HG03354 (cell line): Measurements from ENCODE around the gene POLD2.
"Not testable (repeated sequence)": the region's sequence is repeated elsewhere in the genome, so short reads cannot be mapped to it uniquely, and the experiment has no call there.

Experiments
- ATAC-seq: cut with Tn5 transposase; IDR thresholded peaks from one replicate; pipeline ENCODE4 v1.9.1; 2021; ENCODE audit warnings: mild to moderate bottlenecking; ENCODE audit not compliant: unreplicated experiment, poor library complexity, severe bottlenecking

Gene POLD2

DNA sequence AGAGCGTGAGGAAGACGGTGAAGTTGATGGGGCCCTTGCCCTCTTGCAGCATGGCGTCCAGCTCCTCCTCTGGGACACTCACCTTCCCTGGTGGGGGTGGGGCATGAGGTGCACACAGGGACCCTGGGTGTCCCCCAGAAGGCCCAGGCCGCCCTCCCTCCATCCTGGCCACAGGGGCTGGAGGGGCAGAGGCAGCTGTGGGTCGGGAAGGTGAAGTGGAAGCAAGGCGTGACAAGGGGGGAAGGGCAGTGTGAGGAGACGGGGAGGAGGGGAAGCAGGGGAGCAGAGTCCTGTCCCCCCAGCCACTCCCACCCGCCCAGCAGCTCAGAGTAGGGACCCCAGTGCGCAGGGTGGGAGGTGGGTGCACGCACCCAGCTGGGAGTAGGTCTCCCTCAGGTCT is 17.0 kb upstream of the POLD2 start:
- ATAC-seq, result no peak

DNA sequence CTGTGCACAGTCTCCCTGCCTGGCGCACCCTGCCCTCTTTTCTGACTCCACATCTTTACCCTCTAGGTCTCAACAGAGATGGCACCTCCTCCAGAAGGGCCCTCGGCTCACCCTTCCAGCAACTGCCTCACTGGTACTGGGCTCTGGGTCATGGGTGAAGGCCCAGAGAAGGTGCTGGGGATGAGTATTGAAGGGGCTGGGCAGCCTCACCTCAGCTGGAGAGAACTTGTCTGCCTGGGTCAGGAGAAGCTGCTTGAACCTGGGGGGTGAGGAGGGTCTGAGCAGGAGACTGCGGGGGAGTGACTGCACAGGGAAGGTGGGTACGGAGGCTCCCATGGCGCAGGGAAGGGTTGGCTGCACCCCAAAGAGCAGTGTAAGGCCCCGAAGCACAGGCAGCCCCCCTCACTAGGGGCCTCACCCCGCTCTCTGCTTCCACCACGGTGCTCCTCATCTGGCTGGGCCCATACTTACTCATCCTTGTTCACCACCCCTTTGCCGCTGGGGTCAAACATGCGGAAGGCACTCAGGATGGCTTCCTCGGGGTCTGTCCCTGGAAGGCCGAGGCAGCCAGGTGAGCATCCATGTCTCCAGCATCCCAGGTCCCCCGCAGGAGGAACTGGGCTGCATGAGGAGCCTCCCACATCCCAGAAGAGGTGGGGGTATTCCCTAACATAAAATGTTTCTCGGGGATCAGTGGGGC is 16.1 kb upstream of the POLD2 start:
- ATAC-seq, result no peak

DNA sequence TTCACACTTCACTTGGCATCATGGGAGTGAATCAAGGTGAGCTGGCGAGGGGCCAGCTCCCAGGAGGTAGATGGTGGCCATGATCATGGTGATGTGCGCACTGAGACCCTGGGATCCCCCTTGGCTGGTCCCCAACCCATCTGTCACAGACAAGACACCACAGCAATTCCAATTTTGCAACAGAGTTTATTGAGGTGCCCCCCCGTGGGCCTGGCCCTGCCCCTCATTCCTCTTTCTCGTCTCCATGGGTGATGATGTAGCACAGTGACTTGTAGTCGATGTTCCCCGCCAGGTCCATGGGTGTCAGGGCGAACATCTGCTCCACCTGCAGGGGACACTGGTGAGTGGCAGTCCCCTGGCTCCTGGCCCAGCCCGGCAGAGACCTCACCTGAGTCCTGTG is 15.3 kb upstream of the POLD2 start:
- ATAC-seq, result no peak

DNA sequence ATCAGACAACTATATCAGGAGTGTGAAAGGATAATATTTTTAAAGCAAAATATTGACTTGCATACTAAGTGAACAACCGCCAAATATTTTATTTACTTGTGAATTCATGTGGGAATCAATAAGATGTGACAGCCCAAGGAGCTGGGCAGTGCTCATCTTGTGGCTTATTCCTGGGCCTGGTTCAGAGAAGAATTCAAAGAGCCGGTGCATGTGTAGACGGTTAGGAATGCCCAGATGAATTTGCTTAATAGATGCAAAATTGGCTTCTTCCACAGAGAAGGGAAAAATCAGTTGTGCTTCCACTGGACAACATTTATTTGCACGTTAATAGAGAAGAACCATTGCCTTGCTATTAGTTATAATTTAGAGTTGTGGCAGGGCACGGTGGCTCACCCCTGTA is 13.4 kb upstream of the POLD2 start:
- ATAC-seq, result no peak

DNA sequence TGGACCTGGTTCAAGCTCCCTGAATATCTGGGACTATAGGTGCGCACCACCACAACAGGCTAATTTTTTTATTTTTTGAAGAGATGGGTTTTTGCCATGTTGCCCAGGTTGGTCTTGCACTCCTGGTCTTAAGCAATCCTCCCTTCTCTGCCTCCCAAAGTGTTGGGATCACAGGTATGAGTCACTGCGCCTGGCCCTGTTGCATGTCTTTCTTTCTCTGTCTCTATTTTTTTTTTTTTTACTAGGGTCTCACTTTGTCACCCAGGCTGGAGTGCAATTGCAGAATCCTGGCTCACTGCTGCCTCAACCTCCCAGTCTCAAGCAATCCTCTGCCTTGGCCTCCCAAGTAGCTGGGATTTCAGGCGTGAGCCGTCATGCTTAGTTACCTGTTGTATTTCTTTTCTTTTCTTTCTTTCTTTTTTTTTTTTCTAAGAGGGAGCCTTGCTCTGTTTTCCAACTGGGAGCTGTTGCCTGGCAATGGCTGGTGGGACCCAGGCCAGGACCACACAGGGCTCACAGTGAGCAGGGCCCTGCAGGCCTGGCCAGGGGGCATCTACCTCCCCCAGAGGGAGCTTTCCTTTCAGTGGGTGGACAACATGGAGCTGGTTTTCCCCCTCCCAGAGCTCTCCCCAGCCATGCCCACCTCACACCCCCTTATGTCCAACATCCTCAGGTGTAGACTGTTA is 11.7 kb upstream of the POLD2 start:
- ATAC-seq, result no peak

DNA sequence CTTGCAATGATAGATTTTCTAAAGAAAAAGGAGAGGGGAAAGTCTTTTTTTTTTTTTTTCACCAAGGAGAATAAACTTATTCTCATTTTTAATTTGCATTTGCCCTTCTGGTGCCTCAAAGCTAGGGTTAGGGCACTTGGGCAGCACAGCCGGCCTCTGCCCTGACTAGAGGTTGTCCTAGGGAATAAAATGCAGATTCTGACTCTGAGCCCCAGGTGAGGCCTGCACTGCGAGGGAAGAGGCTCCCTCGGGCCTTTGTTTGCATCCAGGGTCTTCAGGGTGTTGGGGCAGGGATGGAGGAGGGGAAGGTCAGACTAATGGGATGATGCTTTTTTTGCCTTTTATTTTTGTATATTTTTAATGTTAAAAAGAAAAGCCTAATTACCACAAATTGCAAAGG is 9.9 kb upstream of the POLD2 start:
- no peak for ATAC-seq

DNA sequence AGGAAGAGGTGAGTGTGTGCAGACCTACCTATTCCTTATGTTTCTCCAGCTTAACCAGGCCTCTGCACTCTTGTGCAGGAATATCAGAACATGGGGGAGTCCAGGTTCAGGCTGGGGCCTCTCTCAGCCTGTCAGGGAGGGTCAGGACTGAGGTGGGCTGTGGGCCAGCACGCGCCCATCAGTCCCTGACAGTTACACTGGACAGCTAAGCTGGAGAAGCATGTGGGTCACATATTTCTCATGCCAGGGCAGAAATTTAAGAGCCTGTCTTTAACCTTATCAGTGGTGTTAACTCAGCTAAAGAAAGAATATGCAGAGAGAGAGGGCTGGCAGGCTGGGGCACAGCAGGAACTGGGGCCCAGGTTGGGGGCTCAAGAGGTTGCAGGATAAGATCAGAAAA is 8.7 kb upstream of the POLD2 start:
- ATAC-seq, result no peak

DNA sequence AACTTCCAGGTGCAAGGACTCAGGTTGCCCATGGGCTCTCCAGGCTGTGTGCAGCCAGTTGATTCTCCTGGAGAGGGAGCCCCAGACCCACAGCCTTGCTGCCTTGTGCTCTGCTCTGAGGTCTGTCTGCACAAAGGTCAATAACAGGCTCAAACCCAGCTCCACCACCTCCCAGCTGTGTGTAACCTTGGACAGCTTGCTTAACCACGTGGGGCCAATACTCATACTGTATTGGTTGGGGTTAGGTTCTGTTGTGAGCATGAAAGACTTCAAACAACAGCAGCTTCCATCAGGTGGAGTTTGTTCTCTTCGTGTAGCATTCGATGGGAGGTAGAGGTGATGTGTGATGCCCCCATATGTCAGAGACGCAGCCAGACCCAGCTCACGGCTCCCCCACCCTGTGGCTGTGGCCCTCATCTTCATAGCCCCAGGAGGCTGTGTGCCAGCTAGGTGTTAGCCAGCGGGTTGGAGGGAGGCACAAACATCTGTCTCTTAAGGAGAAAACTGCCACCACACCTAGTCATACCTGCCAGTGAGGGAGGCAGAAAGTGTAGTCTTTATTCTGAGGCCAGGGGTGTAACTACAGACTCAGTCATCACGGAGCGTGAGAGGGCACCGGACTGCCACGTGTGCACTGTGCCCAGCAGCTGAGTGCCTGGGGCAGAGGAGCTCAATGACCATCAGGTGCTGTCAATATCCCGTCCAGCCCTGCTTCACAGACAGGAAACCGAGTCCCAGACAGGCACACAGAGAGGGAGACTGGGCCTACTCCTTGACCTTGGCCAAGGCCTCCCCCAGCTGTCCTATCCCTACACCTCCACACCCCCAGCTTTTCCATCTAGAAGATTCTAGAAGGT is 8.1 kb upstream of the POLD2 start:
- no peak for ATAC-seq

DNA sequence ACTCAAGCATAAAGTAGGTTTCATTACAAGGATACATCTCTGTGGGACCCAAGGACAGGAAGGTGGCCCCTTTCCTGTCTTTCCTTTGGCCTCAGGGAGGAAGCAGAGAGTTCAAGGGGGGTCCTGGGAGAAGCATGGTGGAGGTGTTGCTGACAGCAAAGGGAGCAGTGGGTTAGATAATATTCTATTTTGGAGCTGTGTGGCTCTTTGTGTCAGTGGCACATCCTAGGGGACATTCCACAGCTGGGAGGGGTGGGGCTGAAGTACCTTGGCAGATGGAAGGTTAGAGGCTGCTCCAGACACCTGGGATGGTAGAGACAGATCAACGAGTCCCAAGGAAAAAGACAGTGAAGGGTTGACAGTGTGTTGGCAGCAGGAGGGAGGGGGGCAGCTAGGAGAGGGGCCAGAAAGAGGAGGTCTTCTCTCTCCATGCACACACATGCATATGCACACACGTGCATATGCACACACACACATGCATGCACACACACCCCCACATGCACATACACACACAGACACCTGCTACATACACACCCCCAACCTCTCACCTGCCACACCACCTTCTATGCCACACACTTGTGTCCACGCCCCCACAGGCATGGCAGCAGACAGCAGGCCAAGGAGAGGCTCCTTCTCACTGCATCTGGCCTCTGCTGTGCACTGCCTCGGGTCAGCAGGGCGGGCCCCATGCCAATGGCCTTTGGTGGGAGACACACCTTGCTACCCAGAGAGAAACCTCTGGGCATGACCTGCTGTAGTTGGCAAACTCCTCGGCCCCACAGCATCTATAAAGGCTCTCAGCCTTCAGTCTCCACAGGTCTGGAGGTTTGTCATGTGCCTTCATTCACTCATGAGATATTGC is 5.6 kb upstream of the POLD2 start:
- no peak for ATAC-seq

DNA sequence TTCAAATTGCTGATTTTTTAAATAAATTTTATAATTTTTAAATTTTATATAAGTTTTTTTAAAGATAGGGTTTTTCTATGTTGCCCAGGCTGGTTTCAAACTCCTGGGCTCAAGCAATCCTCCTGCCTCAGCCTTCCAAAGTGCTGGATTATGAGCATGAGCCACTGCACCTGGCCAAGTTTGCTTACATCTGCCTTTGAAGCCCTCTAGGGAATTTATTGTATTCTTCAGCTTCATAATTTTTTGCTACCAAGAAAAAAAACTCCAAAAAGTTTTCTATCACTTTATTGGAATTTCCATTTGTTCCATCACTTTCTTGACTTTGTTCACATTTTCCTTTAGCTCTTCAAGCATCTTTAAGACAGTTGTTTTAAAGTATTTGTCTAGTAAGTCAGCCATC is 3.8 kb upstream of the POLD2 start:
- ATAC-seq, result no peak

DNA sequence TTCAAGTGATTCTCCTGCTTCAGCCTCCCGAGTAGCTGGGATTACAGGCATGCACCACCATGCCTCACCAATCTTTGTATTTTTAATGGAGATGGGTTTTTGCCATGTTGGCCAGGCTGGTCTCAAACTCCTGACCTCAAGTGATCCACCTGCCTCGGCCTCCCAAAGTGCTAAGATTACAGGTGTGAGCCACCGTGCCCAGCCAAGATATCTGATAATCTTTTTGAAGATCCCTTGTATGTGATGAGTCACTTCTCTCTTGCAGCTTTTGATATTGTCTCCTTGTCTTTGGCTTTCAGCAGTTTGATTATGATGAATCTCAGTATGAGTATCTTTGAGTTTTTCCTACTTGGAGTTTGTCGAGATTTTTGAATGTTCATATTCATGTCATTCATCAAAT is 3.2 kb upstream of the POLD2 start:
- ATAC-seq, result not testable (repeated sequence)

DNA sequence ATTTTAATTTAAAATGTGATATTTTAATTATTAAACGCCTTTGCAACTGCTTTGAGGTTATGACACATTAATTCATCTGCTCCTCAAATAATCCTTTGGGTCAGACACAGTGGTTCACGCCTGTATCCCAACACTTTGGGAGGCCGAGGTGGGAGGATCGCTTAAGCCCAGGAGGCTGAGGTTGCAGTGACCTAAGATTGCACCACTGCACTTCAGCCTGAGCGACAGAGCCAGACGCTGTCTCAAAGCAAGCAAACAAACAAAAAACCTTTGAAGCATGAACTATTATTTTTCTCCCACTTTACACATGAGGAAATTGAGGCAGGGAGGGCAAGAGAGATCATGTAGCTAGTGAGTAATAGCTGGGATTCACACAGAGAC is 1.5 kb upstream of the POLD2 start:
- no peak for ATAC-seq

DNA sequence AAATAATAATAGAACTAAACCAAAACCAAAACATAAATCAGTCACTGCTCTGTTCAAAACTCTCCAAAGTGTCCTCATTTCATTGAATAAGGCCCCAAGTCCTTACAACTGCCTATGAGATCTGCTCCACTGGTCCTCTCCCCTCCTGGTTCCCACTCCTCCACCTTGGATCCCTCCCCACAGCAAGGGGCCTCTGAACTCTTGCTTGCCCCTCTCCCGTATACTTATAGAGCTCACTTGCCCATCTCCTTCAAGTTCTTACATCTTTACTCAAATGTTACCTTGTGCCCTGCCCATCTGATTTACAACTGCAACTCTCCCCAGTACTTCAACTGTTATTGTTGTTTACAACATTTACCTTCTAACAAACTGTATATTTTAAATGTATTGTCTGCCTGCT is 819 bp downstream of the POLD2 start:
- no peak for ATAC-seq

DNA sequence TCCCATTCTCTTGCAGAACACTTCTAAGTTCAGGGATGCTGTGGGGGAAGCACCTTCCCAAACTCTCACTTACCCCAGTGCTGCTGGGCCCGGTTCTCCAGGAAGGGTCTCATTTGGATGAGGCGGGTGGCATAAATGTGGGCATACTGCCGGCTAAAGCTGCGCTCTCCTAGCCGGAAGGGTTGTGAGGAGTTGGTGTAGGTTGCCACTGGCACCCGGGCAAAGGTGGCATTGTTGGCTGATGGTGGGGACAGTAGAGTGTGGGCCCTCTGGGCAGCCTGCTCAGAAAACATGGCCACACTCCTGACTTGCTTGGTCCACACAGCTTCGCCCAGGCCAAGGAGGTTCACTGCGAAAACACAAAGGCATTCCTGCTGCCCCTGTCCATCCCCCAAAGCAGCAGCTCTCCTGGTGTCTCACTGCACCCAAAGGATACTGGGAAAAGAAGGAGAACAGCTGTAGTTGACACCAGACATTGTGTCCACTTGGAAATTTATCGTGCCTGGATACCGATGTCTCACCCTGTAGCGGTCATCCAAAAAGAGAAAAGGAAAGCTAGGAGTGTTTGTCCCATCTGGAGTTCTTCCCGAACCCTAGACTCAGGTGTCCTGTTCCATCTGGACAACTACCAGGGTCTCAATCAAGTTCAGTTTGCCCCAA is 1.5 kb downstream of the POLD2 start:
- no peak for ATAC-seq

DNA sequence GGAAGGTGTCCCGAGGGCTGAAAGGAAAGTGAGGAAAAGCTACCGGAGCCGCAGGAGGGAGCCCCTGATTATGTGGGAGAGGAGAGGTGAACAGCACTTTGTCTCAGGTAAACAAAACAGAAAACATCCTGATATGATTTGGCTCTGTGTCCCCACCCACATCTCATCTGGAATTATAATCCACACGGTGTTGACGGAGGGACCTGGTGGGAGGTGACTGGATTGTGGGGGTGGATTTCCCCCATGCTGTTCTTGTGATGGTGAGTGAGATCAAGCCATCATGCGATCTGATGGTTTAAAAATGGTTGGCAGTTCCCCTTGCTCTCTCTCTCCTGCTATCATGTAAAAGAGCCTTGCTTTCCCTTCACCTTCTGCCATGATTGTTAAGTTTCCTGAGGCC is 3.0 kb downstream of the POLD2 start:
- ATAC-seq, result no peak

DNA sequence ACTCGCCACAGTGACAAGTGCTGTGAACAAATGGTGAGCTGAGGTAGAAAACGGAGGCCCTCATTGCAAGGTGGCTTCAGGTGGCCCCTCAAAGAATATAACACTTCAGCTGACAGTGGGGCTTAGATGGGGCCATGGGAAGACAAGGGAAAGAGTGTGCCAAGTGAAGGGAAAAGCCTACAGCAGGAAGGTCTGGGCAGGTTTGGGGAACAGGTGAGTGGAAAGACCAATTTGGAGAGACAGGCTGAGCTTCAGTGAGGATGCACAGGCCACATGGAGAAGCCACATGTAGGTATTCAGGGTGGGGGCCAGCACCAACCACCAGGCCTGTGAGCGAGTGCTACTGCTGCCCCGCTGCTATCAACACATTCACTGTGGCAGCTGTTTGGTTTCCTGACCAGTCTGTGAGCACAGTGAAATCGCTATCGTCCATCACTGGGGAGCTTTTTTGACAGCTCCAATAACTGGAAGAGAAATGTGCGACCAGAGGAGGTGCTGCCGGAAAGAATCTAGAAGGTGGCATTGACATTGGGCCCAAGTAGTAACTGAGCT is 3.4 kb downstream of the POLD2 start:
- no peak for ATAC-seq

DNA sequence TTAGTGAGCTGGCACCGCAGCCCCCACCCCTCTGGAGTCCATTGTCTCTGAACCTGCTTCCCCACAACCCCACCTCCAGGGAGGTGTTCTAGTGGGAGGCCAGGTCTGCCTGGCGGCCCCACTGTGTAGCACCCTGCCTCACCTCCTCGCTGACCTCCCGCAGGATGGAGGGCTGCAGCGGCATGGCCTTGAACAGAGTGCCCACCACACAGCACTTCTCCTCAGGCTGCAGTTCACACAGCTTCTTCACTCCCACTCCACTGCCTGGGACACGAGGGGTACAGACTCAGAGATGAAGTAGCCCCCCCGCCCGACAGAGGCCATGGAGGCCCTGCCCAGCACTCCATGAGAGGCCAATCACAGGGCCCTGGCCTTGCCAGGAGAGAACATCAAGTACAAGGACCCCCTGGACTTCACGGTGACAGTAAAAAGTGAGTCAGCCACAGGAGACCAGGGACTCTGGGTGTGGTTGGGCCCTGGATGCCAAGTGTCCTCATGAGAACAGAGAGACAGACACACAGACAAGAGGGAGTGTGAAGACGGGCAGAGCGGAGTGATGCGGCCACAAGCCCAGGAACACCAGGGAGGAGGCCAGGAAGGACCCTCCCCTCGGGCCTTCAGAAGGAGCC is 5.4 kb downstream of the POLD2 start:
- ATAC-seq, result no peak

DNA sequence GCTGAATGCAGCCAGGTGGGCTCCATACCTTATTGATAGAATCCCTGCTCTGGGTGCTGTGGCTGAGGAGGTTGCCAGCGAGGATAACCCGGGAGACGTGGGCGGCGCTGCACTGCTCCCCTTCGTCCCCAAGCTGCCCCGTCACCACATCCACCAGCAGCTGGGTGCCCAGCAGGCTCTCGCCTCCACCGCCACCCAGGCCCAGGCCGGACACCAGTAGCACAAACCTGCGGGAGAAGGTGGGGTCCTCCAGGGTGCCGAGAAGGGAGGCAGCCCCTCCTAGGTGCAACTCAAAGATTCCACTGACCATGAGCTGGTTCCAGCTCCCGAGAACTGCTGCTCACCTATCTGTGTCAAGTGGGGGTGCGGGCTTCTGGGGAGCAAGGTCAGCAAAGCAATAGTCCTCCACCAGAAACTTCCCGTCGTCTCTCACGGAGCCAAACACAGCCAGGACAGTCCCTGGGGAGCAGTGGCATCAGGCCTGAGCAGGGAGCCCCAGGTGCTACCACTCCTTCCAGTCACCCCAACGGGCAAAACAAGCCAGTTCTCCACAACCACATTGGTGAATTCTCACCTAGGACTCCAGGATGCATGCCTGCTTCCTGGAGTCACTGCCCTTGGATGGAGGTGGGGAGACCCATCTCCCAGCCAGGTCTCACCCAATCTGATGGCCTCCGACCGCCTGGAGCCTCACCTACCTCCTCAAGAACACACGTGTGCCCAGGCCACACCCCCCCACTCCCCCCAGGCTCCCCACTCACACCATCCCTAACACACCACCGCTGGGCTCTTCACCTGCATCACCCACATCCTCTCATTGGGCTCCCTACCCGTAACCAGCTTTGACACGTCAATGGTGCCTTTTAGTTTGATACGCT is 6.3 kb downstream of the POLD2 start:
- ATAC-seq, result no peak
